H1 (cell line): Measurements from ENCODE around the gene ARHGAP10. TPM values are rescaled to one million over a fixed set of nuclear protein-coding genes. Genes with fewer than 3 reads are reported as not detected.

Experiments used
- KDM5A ChIP-seq: fragments of 200-600 bp; IDR thresholded peaks from 2 replicates; pipeline ENCODE4 v1.7.1; 2012; ENCODE audit warnings: mild to moderate bottlenecking, low read length, inconsistent platforms, mixed read lengths
- POLR2AphosphoS5 ChIP-seq: IDR thresholded peaks from 2 replicates; pipeline ENCODE4 v1.6.1; 2011; ENCODE audit warnings: low read depth, low read length
- POU5F1 ChIP-seq: IDR thresholded peaks from 2 replicates; pipeline ENCODE4 v1.6.1; 2011; ENCODE audit warnings: low read depth, mild to moderate bottlenecking, low read length, moderate library complexity
- RNF2 ChIP-seq: fragments of 200-900, 300-1000 bp; sonication (generic); IDR thresholded peaks from 2 replicates; pipeline ENCODE4 v1.7.1; 2016; ENCODE audit warnings: borderline replicate concordance, low read depth, mild to moderate bottlenecking, antibody characterized with exemption, low read length; ENCODE audit not compliant: poor library complexity, severe bottlenecking; ENCODE audit errors: missing control alignments
- TAF1 ChIP-seq: IDR thresholded peaks from 2 replicates; pipeline ENCODE4 v1.6.1; 2011; ENCODE audit warnings: mild to moderate bottlenecking, low read depth, low read length
- polyA plus RNA-seq, 7 experiments: library from polyadenylated mRNA; depleted of rRNA in 3 of 7; stranded (reverse) in 5 of 7; unstranded in 2 of 7; fragments of >200 nt in 5 of 7; fragments of 200-250 nt in 2 of 7; gene quantifications; 1 replicate in 5 of 7; 2 replicates in 1 of 7; 4 replicates in 1 of 7; pipeline versions ENCODE4 v1.2.1 to v1.2.3, GENCODE V29; 2011 to 2013; ENCODE audit warnings: missing spikeins in 2 of 7, mixed read lengths in 2 of 7
- total RNA-seq: library from RNA; stranded (reverse); fragmentation: NEBNext Ultra II Directional; extraction: Animal tissue kit (Norgen Biotek cat#: 25700); gene quantifications from 2 replicates; pipeline ENCODE4 v1.2.1, GENCODE V29; 2021

The ARHGAP10 gene
- total and polyA plus RNA-seq, 2 of the 8 experiments (the other 6 are each of a cell fraction or from before 2014, with no cell fraction given), result 3.7 to 6.1 TPM

- TF ChIP-seq KDM5A (no peak), RNF2 (no peak), TAF1 (no peak), POU5F1 (no peak), POLR2AphosphoS5 (no peak)
These were observed 102.6 kb downstream of the ARHGAP10 start (continued) for GRCh38 chr4:147834480-147834879.
